ENCODE results near the gene MTG2.

- TF ChIP-seq, protein P1, sequence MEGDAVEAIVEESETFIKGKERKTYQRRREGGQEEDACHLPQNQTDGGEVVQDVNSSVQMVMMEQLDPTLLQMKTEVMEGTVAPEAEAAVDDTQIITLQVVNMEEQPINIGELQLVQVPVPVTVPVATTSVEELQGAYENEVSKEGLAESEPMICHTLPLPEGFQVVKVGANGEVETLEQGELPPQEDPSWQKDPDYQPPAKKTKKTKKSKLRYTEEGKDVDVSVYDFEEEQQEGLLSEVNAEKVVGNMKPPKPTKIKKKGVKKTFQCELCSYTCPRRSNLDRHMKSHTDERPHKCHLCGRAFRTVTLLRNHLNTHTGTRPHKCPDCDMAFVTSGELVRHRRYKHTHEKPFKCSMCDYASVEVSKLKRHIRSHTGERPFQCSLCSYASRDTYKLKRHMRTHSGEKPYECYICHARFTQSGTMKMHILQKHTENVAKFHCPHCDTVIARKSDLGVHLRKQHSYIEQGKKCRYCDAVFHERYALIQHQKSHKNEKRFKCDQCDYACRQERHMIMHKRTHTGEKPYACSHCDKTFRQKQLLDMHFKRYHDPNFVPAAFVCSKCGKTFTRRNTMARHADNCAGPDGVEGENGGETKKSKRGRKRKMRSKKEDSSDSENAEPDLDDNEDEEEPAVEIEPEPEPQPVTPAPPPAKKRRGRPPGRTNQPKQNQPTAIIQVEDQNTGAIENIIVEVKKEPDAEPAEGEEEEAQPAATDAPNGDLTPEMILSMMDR (IDR thresholded peaks at IDR 0.05; ENCODE audit: low read depth, low read length, poor library complexity, severe bottlenecking): no peak
- TF ChIP-seq EZH2phosphoT487 (IDR thresholded peaks at IDR 0.05; ENCODE audit: borderline replicate concordance, low read length): no peak
These were observed 17.7 kb upstream of the MTG2 start for GRCh38 chr20:62164879-62165761.
